CD1c-positive myeloid dendritic cell (primary cell): ENCODE data around the gene CFH.
"Not testable (repeated sequence)": the region's sequence is repeated elsewhere in the genome, so short reads cannot be mapped to it uniquely, and the experiment has no call there.

Source experiments
- DNase-seq: peaks from one replicate; pipeline ENCODE4 v3.0.0-alpha.2; 2016; ENCODE audit errors: extremely low spot score

Gene CFH

DNA sequence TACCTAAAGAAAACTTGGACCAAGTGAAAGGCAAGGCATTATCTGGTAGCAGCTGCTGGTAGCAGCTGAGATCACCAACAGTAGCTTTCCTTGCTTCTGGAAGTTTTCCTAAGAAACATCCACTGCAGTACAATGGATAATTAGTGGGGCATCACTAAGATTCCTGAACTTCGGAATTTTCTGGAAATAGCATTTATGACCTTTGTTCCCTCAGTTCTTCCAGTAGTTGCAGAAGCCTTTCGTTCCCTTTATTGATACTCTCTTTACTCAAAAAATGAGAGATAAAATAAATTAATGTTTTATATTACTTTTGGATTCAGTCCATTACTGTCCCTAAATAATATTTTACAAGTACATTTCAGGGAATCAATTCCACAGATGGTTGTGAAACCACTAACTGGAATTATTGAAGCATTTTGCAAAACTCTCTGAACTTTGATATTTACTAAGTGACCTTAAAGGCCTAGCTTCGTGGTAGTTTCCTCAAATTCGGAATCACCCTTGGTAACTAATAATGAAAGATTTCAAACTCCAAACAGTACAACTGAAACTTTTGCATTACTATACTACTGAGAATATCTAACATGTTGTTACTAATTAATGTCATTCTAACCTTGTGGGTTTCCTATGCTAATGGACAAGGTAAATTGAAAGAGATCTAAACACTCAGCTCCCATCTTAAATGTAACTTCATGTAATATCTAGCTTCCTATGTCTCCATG, 113.3 kb downstream of the CFH start:
- not testable (repeated sequence) for DNase-seq

GRCh38 chr1:196769823-196770222, 118.0 kb downstream of the CFH start:
- DNase-seq = not testable (repeated sequence)

DNA sequence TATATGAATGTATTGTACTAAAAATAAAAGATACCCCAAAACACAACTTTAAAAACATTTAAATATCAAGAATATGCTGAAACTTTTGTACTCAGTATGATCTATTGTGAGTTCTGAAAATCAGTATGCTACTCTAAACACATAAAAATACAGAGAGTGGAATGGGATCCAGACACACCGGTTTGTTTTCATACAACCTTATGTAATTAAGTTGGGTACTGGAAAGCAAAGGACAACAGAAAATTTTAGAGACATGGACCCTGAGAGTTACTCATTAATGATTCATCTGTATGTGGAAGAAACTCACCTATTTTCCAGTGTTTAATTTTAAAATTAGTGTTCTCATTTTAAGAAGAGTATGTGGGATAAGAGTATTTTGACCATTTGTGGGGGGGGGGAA, 121.9 kb downstream of the CFH start:
- no peak for DNase-seq

GRCh38 chr1:196774175-196774574, 122.3 kb downstream of the CFH start:
- no peak for DNase-seq

DNA sequence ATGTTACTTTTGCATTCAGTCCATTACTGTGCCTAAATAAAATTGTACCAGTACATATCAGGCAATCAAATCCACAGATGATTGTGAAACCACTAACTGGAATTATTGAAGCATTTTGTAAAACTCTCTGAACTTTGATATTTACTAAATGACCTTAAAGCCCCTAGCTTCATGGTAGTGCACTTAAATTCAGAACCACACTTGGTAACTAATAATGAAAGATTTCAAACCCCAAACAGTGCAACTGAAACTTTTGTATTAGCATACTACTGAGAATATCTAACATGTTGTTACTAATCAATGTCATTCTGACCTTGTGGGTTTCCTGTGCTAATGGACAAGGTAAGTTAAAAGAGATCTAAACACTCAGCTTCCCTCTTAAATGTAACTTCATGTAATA, 122.8 kb downstream of the CFH start, which contains the start of gene CFHR3:
TSS of gene CFHR3 (plus strand) at position 238 of the 400 bp plus-strand sequence. CDS start at position 285, 47 bp downstream.
- no peak for DNase-seq

GRCh38 chr1:196777603-196778002, 125.8 kb downstream of the CFH start:
- DNase-seq = no peak

- DNase-seq = no peak
Observed at GRCh38 chr1:196779093-196779492, 127.2 kb downstream of the CFH start.

- DNase-seq = not testable (repeated sequence)
Observed at GRCh38 chr1:196791252-196791651, 139.4 kb downstream of the CFH start.

DNA sequence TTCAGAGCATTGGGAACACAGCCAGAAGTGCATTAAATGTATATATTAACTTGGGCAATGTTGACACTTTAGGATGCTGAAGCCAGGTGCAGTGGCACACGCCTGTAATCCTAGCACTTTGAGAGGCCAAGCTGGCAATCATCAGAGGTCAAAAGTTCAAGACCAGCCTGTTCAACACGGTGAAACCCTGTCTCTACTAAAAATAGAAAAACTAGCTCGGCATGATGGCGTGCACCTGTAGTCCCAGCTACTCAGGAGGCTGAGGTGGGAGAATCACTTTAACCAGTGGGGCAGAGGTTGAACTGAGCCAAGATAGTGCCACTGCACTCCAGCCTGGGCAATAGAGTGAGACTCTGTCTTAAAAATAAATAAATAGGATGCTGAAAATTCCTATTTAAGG, 142.3 kb downstream of the CFH start:
- DNase-seq = not testable (repeated sequence)
